ENCODE results near the gene EXOC4.
"Not testable (repeated sequence)": the region's sequence is repeated elsewhere in the genome, so short reads cannot be mapped to it uniquely, and the experiment has no call there.

The EXOC4 gene

DNA sequence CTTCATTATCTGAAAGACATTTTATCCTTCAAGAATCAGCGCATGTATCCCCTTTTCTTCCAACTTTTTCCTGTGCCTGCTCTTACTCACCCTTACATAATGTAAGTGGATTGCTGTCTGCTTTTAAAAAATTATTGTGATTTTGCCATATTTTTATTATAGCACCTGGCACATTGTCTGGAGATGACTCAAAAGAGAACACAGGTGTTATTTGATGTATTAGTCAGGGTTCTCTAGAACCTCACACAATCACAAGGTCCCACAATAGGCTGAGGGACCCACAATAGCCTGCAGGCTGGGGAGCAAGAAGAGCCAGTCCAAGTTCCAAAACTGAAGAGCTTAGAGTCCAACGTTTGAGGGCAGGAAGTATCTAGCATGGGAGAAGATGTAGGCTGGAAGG lies 390.0 kb downstream of the EXOC4 start:
- no peak for DNase-seq

DNA sequence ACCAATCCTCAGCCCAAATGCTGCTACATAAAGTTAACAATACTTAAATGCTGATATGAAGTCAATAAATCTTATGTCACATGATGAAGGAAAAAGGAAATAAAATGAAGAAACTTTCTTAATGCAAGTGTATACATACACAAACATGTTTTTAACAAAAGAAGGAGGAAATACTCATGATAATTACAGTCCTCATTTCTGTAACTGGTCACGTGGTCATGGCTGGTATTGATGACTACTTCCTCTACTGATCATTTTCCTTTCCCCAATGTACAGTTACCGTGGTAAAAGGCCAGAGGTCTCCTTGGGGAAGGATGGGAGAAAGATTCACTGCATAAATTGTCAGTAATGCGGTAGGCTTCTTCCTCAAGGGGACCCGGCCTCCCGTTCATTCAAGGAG lies 390.8 kb downstream of the EXOC4 start:
- not testable (repeated sequence) for DNase-seq

DNA sequence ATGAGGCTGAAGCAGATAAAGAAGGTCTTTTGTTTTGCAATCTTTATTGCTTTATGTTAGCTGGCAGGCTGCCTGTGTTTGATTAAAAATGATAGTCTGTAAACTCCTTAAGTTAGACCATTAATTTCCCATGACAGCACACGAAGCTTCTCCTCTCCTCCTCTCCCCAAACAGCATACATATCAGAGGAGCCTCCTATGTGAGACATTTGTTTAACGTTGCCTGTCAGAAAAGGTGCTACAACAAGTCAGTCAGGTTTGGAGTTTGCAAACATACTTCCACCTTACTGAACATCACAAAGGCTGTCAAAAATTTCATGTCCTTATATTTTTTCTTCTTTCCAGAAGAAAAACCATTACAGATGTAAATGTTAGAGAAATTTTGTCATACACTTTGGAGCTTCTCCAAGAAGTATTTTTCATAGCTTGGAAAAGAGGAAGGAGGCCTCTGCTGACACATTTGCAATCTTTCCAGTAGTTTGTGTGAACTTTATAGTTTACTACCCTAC lies 393.1 kb downstream of the EXOC4 start:
- no peak for DNase-seq

DNA sequence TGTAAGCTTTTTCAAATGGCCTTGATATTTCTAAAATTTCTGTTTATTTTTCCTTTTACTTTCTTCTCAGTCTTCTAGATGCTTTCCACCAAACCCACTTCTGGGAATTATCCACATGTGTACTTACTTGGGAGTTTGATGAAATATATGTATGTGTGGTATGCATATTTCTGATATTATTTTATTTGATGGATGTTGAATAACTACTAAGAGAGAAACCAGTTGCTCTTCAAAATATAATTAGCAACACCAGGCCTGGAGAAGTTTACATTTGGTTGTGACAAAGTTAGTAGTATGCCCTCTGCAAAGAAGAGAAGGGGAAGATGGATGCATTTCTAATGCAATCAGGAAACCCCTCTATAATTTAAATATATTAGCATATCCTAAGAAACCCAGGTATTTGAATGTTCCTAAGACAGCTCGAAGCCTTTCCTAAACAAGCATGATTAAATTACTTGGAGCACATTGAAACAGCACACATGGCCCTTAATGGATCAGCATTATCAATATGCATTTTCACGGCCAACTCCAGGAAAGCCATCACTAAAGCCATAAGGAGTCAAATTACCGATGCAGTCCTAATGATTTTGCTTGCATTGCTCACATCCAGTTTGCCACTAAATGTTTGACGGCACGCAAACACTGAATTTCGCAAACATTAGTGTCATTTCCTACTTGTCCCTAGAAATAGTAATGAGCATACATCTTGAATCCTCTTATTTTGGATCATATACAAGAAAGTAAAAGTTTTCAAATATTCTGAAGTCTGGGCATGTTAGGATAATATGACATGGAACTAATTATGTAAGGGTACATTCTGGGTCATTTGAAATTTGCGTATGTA lies 393.8 kb downstream of the EXOC4 start:
- no peak for DNase-seq

DNA sequence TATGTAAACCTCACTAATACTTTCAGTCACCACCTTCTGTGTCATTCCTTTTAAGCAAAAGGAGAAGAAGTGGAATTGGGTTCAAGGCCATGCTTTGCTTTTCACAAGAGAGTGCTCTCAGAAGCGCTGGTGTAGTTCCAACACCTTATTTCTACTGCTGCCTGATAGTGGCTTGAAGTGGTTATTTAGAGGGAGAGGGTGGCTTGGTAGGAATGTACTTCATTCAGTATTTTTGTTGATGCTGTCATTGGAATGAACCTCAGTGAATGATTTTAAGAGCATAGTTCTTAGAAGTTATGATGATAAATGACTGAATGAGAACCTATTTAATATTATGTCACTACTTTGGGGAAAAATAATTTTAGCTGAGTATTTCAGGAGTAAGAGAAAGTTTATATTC lies 396.7 kb downstream of the EXOC4 start:
- no peak for DNase-seq

DNA sequence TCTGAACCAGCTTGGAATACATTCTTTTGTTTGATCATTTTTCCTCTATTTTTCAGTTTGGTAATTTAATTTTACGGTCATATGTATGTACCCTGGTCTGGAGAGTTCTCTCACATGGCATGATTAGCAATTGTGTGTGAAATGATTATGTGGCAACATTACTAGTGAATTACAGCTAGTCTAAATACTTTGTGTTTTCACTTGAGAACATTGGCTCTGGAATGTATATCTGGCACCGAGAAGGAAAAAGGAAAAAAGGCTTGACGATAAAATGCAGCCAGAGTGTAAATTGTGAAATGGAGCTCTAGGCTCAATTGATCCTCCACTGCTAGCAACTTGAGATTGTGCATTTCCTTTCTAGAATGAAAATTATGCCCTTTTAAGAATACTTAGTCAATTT lies 397.2 kb downstream of the EXOC4 start:
- no peak for DNase-seq

DNA sequence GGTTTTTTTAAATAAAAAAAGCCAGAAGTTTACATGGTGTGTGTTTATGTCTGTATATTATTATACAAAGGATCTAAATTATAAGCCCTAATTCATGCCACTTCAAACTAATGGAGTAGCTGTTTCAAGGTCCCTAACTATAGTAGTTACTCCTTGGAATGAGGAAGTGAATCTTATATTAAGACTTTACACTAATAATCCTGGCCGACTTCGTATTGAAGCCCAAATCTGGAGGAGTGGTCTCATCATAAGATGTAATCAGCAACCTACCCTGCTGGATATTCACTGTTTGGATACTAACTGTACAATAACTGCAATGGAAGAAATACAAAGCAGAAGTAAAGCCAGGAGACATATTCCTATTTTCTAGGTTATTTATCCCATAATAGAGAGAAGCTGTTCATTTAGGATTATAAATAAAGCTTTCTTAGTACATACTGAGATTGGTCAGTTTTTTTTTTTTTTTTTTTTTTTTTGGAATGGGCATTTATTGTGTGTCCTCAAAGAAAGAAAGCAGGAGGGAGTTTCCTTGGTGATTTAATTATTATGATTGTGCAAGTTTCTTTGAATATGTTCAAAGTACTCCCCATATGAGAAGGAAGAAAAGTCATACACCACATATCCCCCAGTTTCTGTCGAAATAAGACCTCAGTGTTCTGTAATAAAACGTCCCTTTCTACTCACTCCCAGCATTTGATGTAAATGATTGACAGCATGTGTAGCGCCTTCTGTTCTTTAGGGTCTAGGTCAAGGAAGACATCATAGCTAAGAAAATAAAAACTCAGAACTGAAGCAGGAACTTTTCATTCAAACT lies 397.8 kb downstream of the EXOC4 start:
- no peak for DNase-seq

DNA sequence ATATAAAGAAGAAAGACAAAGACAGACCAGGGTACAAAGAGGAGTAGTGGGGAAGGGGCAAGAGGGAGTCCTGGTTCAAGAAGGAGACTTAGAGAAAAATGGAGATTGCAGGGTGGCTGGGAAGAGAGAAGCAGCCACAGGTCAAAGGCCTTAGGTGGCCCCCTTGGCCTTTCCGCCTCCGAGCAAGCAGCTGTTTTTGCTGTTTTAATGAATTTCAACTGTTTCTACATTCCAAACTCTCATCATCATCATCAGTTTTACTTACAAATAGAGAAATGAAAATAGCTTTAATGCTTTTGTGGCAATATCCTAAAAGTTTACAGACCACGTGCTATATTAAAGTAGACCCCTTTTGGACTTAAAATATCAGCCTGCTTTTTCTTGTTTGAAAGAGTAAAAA lies 399.7 kb downstream of the EXOC4 start:
- no peak for DNase-seq

DNA sequence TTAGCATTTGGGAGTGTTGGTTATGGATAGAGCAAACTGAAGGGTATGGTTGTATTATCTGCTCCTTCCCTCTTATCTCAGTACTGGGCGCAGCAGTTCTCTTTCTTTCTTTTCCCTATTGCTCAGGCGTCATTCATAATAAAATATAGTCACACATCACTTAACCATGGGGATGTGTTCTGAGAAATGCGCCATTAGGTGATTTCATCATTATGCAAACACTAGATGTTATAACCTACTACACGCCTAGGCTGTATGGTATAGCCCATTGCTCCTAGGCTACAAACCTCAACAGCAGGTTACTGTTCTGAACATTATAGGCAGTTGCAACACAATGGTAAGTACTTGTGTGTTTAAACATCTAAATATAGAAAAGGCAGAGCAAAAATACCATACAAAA lies 401.7 kb downstream of the EXOC4 start:
- DNase-seq = no peak

DNA sequence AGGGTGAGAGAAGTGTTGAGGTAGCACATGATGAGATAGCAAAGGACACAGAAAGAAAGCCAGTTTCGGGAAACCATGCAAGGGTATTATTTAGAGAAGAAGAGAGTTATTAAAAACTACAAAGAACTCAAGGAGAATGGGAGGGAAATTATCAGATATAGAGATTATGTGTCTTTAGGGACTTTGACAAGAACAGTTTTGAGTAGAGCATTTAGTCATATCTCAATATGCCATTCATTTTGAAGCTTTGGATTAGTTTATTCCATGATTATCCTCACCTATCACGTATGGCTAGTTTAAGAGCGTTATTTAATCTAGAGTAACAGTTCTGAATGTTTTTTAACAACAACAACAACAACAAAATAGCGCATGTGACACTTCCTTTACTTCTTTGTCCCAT lies 409.4 kb downstream of the EXOC4 start:
- no peak for DNase-seq

DNA sequence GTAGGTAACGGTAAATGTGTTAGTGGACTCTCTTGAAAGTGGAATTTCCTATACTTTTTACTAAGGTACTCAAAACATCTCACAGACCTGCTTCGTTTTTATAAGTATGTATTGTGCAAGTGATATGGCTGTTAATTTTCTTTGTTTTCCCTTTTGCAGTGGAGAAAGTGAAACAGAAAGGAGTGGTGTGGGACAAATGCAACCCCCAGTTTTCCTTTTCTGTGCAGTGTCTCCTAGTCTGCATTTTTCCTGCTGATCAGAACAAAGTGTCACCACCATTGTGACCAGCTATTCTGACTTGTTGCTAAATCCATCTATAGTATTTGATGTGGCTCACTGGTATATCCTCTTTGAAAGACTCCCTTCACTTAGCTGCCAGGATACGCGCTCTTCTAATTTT lies 410.0 kb downstream of the EXOC4 start:
- DNase-seq = no peak

DNA sequence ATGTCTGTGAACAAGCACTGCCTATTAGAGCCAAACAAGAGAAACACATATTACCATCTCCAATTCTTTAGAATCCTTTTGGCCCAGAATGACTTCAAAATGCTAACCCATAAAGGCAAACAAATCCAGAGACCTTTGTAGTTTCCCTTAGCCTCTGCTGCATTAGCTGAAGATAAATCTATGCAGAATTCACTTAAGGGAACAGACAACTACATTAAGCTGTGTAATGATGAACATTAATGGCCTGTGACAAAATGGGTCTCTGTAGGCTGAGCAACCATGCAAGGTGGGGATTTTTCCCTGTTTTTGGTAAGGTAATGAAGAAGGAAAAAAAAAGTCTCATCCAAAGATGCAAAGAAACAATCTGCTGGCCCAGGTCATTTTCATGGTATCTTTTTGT lies 411.6 kb downstream of the EXOC4 start:
- DNase-seq = no peak

DNA sequence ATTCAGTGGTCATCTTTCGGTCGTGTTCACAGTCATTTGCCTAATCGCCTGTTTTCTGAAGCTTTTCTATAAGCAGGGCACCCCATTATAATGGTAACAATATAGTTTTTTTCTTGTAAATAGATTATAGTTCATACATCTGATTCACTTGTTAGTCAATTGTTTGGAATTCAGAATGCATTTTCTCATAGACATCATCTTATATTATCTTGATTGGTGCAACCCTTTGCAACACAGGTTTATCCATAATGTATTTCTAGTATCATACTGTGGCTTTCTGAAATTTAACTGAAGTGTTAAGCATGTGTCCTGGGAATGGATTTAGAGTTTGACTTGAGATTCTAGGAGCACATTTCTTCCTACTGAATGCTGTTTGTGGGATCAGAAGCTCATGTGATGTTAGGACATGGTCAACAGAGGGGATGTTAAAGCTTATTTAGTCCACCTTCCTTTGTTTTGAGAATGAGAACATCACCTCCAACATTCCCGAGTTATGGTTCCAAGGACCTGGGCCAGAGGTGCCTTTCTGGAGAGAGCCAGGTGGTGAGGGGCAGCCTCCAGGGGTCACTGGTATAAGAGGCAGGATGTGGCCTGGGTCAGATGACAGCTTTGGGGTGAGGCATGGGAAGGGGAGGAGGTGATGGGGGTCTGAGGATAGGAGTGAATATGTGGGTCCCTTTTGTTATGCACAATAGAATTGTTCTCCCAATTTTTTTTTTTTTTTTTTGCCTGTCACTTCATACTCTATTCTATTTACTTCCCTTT lies 415.6 kb downstream of the EXOC4 start:
- no peak for DNase-seq

DNA sequence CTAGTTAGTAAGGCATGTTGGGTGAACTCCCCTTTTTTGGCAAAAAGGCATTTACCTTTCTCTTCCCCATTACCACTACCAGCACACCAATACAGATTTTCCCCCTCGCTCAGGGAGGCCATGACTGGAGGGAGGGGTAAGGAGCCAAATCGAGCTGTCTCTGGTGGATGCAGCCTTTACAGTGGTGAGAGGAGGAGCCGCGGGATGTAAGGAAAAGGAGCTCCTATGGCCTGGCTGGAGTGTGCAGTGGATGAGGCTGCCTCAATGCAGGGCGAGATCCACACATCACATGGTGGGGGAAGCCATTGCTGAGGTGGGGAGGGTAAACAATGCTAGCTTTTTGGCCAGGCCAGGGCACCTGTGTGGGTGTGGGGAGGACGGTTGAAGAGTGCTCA lies 416.2 kb downstream of the EXOC4 start:
- DNase-seq = no peak

DNA sequence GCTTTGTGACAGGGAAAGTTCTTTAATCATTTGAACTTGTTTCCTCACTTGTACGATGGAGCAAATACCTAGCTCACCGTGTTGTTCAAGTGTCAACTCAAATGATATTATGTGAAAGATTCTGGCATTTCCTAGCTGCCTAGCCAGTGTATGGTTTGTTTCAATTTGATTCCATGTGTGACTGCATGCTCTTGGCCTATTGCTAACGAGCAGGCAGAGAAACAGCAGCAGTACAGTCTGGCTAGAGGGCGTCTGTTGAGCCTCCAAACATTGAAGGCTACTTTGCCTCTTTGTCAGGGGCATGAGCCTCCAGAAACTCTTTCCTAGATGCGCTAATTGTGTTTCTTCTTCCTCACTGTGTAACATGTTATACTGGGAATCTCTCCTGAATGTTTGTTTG lies 417.4 kb downstream of the EXOC4 start:
- no peak for DNase-seq

DNA sequence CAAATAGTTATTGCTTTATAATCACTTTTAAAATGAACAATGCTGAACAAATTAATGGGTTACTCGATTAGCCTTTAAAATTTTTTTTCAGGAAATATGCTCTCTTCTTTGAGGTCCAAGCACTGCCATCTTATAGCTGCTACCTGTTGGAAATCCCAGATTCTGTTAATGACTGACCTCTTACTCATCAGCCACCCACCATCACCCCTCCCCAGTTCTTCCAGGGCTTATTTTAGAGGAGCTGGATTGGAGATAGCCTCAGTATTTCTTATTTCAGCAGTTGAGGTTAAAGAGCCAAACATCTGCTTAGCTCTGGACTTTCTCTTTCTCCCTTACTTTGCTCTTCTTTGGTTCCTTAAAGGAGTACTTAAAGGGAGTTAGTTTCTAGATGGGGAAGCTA lies 420.0 kb downstream of the EXOC4 start:
- no peak for DNase-seq

DNA sequence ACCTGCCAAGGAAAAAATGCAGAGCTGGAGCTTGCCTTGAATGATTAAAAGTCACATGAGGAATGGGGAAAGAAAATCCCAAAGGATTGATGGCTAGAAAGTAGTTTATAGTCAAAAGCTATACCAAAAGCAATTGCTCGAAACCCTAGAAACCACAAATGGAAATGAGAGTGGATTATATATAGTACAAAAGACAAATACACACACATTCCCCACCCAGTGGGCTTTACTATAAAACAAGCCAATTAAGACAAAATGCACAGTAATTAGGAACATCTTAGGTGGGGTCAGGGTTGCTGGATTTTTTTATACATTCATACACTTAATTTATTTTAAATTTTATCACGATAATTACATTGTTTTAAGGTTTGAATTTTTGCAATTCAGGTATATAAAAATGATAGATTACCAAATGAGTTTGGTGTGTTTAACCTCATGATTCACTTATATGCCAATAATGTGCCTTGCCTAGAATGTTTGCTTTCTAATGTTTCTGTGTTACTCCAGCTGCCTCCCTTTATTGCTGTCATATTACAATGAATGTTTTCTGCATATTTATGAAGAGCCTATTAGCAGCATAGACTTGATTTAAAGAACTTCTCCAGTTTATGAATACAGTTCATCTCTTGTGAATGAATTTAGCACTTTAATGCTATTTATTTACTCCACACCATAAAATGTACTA lies 421.3 kb downstream of the EXOC4 start:
- no peak for DNase-seq

DNA sequence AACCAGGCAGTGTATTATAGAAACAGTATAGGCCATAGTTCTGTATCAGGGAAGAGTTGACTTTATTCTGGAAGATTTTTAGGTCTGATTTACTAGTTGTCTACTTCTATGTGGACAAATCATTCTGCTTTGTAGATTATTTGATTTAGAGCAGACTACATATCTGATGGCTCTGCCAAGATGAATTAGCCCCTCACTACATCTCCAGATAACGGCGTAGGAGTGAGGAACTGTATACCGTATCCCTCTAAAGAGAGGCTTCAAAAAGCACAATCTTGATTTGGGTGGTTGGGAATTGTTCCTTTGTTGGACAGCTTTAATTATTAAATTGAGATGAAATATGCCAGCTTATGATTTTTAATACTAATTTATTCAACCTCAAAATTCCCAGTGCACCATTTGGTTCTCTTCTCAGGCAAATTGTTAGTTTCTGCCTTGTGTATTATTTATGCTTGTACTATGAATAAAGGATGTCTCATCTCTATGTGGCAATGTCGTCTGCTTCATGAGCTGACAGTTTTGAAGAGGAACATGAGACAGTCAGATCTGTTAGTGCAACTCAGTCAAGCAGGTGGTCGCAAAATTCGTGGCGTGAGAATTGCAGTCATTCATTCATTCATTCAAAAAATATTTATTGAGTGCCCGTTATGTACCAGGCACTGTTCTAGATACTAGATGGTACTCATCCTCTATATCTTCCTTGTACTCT lies 422.8 kb downstream of the EXOC4 start:
- DNase-seq = no peak

DNA sequence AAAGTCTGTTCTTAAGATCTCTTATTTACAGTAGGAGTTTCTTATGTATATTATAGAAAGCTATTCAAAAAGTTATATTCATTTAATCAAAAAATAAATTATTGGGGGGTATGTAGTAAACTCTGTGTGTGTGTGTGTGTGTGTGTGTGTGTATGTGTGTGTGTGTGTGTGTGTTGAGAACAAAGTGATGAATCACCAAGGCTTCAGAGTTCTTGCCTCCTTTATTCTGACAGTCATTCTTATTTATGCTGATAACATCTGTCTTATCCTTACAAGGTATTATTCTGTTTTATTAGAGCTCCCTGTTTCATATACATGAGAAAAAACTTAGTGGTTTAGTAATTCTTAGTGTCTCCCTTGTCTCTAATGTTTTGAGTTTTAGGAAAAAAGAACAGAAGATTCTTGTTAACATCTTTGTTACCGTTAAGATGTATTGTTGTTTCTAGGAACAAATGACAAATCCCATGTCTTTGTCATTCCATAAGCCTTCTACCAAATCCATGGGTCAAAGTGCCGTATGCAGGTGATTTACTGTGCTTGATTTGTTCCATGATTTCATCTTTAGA lies 424.0 kb downstream of the EXOC4 start:
- DNase-seq = no peak

DNA sequence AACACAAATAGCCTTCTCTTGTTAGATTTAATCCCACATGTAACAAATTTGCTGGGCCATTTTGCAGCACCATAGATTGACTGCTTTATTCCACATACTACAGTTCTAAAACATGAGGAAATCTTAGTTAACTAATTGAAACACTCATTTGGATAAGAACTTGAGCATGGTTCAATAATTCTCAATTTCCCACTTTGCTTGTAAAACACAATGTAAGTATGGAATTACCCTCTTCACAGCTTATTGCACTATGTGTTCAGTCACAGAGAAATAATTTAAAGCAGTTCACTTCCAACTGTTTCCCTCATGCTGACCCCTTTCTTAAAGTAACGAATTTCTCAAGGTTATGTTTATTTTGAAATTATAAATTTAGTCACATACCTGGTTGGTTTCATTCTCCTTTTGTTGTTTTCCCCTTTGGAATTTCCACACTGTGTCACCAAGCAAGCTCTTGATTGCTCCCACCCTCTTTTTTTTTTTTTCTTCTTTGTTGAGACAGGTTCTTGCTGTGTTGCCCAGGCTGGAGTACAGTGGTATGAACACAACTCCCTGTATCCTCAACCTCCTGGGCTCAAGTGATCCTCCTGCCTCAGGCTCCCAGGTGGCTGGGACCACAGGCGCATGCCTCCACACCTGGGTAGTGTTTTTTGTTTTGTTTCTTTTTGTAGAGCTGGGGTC lies 425.4 kb downstream of the EXOC4 start:
- DNase-seq = no peak

DNA sequence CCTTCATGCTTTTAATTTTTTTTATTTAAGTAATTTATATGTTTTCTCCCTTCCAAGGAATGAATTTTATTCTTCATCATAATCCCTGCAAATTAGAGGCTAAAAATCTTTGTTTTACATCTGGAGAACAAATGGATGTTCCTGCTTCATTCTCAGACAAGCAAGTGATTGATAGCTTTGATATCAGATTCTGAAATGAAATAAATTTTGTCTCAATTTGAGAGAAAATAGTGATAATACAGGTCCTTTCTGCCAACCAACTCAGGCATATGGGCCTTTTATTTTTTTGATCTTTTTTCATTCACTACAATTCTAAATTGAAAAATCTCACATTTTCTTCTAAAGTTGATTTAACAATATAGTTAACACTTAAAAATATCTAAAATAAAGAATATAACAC lies 427.1 kb downstream of the EXOC4 start:
- no peak for DNase-seq

All from NCI-H2029 (cell line).